Left renal pelvis (tissue), 4 donors: ENCODE measurements around the gene BBX. TPM values are rescaled to one million over a fixed set of nuclear protein-coding genes. Genes with fewer than 3 reads are reported as not detected.

Experiments
- DNase-seq, 4 donors: peaks; one replicate each; pipeline ENCODE4 v3.0.0-alpha.2; 2013; ENCODE audit warnings: low read depth in 4 of 4, low spot score in 3 of 4
- polyA plus RNA-seq, 4 donors: library from polyadenylated mRNA; unstranded; fragments of 120-200 nt; gene quantifications; one replicate each; pipeline ENCODE4 v1.2.1, GENCODE V29; 2013; ENCODE audit not compliant: insufficient read length in 4 of 4

The BBX gene
- polyA plus RNA-seq: 10 to 100 TPM; 57.8 to 77.8 (median 68.0) TPM

- peak; percentile 92 to 95 (median 93) for DNase-seq
These were observed at the start of gene BBX for GRCh38 chr3:107522510-107523288. Gene BBX, plus strand, starts transcription at chr3:107522962. Its CDS starts 187,499 bp downstream, at chr3:107710461.

- DNase-seq: no peak
These were observed 46.3 kb upstream of the BBX start for GRCh38 chr3:107476462-107476861.

GRCh38 chr3:107487490-107487889, 35.3 kb upstream of the BBX start:
- no peak for DNase-seq

GRCh38 chr3:107488942-107489341, 33.8 kb upstream of the BBX start:
- no peak for DNase-seq

- DNase-seq: no peak
These were observed 29.6 kb upstream of the BBX start for GRCh38 chr3:107493134-107493533.

GRCh38 chr3:107496855-107497254, 25.9 kb upstream of the BBX start:
- DNase-seq: no peak

- no peak for DNase-seq
These were observed 24.1 kb upstream of the BBX start for GRCh38 chr3:107498646-107499045.

- DNase-seq: no peak
These were observed 16.3 kb upstream of the BBX start for GRCh38 chr3:107506458-107506857.

- no peak for DNase-seq
These were observed 14.4 kb upstream of the BBX start for GRCh38 chr3:107508331-107508730.

- no peak for DNase-seq
These were observed 10.7 kb upstream of the BBX start for GRCh38 chr3:107512108-107512507.

GRCh38 chr3:107514453-107514852, 8.3 kb upstream of the BBX start:
- no peak for DNase-seq

- DNase-seq: no peak
These were observed 6.3 kb upstream of the BBX start for GRCh38 chr3:107516475-107516874.

GRCh38 chr3:107520535-107520934, 2.2 kb upstream of the BBX start:
- DNase-seq: no peak

GRCh38 chr3:107521469-107522059, 1.2 kb upstream of the BBX start:
- no peak for DNase-seq

GRCh38 chr3:107523289-107523538, 452 bp downstream of the BBX start:
- DNase-seq: peak in 3 of 4 donors; percentile 22 to 48 (median 24)

GRCh38 chr3:107523539-107524325, 970 bp downstream of the BBX start:
- DNase-seq: peak; percentile 55 to 68 (median 60)

- DNase-seq: peak in 3 of 4 donors; percentile 39 to 59 (median 45)
These were observed 1.6 kb downstream of the BBX start for GRCh38 chr3:107524326-107524840.

- DNase-seq: peak; percentile 31 to 53 (median 40)
These were observed 2.3 kb downstream of the BBX start for GRCh38 chr3:107524841-107525643.

GRCh38 chr3:107525644-107526305, 3.0 kb downstream of the BBX start:
- no peak for DNase-seq

GRCh38 chr3:107531917-107532469, 9.2 kb downstream of the BBX start:
- DNase-seq: no peak
